LNCaP clone FGC (cell line): ENCODE measurements around the gene HARS2.
A peak's percentile ranks its signal among the peaks of the same experiment; 100 is the strongest.
"Not testable (repeated sequence)": the region's sequence is repeated elsewhere in the genome, so short reads cannot be mapped to it uniquely, and the experiment has no call there.

Experiments used
- DNase-seq: peaks from one replicate; pipeline ENCODE4 v3.0.0-alpha.2; 2011; ENCODE audit warnings: low read depth
- H3K4me3 ChIP-seq: 2 replicates; pipeline ENCODE4 v1.5.1; 2011; ENCODE audit warnings: mild to moderate bottlenecking, low read depth, low read length, control low read depth
- TF ChIP-seq, protein P1 (sequence below): IDR thresholded peaks from 2 replicates; pipeline ENCODE4 v1.5.1; 2012; ENCODE audit warnings: mild to moderate bottlenecking; ENCODE audit not compliant: control insufficient read depth, insufficient read depth; ENCODE audit errors: extremely low read depth

HARS2 gene

DNA sequence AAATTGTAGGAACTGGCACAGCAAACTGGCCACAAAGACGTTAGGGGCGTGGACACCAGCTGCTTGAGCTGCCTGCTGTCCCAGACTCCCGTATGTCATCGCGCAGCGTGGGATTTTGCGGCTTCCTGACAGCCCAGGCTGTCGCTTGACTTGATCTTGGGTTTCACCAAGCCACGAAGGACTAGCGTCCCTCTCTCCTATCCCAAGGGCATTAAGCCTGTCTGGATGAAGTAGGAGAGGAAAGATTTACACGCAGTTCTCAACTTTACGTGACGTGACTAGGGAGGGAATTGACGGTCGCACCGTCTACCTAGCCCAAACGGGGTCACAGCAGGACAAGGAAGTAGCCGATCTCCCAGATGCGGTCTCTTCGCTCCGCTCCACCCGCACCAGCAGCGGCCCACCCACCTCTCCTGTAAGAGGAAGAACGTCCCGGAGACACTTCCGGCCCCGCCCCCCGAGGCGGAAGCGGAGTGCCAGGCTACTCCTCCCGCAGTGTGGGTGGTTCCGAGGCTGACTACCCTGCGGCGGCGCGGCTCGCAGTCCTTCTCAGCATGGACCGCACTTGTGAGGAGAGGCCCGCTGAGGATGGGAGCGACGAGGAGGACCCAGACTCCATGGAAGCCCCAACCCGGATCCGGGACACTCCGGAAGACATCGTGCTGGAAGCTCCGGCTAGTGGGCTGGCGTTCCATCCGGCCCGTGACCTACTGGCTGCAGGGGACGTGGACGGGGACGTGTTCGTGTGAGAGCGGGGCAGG lies 26.7 kb upstream of the HARS2 start, which contains the start of gene WDR55:
WDR55 (plus strand) TSS at position 546 of the 761 bp plus-strand sequence; CDS start at position 555, 9 bp downstream.
- H3K4me3 ChIP-seq, result peak within 1 kb of the TSS; percentile 74
- peak; percentile 90 for DNase-seq
- TF ChIP-seq, protein P1, sequence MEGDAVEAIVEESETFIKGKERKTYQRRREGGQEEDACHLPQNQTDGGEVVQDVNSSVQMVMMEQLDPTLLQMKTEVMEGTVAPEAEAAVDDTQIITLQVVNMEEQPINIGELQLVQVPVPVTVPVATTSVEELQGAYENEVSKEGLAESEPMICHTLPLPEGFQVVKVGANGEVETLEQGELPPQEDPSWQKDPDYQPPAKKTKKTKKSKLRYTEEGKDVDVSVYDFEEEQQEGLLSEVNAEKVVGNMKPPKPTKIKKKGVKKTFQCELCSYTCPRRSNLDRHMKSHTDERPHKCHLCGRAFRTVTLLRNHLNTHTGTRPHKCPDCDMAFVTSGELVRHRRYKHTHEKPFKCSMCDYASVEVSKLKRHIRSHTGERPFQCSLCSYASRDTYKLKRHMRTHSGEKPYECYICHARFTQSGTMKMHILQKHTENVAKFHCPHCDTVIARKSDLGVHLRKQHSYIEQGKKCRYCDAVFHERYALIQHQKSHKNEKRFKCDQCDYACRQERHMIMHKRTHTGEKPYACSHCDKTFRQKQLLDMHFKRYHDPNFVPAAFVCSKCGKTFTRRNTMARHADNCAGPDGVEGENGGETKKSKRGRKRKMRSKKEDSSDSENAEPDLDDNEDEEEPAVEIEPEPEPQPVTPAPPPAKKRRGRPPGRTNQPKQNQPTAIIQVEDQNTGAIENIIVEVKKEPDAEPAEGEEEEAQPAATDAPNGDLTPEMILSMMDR, result no peak

DNA sequence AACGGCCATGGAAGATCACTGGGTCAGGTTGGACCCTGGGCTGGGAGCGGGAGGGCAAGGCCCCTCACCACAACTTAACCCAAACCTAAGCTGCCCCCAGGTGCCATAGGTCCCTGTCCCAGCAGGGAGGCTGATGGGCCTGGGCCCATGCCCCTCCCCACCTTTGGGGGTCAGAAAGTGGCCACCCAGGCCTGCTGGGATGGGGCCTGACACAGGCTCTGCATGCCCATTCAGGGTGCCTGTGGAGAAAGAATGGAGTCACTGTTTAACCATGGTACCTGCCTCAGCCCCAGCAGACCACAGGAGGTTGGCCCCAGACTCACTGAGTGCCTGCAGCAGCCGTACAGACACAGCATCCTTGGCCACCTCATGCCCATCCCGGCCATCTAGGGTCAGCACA lies 20.2 kb upstream of the HARS2 start:
- not testable (repeated sequence) for H3K4me3 ChIP-seq, DNase-seq

DNA sequence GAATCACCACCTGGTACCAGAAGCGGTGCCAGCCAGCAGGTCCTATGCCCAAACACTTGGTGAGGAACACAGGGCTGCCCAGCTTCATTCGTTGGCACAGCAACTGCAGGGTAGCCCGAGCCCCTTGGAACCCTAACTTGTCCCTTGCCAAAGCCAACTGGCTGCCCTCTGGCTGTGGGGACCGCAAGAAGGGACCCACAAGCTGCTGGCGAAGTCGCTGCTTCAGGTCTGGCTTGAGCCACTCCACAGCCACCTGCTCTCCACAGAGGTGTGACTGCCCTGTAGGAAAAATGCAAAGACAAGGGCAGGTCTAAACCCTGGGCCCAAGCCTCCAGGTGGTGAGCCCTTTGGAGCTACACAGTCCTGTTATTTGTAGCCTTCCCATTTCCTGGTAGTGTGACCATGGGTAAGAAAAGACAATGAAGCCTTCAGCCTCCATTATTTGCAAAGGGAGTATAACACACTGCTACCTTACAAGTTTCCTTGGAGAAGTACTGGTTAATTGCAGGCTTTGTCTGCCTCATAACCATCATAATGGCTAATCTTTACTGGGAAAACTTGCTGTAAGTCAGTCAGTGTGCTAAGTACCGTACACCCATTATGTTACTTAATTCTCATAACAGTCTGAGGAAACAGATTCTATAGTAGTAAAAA lies 19.7 kb upstream of the HARS2 start:
- TF ChIP-seq, protein P1, result no peak
- no peak for DNase-seq
- no peak overlapping the region for H3K4me3 ChIP-seq

DNA sequence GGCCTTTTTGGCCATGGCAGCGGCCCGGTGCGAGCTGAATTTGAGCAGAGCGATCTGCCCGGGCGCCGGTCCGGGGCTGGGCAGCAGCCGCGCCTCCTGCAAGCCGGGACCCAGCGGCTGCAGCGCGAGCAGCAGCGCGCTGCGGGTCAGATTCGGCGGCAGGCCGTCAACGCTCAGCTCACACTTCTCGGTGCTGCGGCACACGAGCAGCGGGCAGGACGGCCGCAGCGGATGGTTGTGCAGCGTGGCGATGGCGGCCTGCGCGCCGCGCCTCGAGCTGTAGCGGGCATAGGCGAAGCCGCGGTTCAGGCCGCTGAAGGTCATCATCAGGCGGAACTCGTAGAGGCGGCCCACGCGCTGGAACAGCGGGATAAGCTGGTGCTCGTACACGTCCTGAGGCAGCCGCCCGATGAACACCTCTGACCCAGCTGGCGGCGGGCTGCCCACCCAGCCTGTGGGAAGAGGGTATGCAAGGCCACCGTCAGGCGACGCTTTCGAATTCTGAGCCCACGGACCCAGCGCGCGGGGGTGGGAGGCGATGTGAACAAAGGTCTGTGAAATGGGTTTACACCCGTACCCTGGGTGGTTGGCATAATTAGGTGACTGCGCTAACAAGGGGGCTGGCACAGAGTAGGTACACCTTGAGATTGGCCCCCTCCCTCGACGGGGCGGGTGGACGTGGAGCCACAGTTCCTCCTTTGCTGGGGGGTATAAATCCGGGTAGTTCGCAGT lies 18.6 kb upstream of the HARS2 start:
- no peak for DNase-seq
- H3K4me3 ChIP-seq, result no peak overlapping the region
- TF ChIP-seq, protein P1, result no peak

DNA sequence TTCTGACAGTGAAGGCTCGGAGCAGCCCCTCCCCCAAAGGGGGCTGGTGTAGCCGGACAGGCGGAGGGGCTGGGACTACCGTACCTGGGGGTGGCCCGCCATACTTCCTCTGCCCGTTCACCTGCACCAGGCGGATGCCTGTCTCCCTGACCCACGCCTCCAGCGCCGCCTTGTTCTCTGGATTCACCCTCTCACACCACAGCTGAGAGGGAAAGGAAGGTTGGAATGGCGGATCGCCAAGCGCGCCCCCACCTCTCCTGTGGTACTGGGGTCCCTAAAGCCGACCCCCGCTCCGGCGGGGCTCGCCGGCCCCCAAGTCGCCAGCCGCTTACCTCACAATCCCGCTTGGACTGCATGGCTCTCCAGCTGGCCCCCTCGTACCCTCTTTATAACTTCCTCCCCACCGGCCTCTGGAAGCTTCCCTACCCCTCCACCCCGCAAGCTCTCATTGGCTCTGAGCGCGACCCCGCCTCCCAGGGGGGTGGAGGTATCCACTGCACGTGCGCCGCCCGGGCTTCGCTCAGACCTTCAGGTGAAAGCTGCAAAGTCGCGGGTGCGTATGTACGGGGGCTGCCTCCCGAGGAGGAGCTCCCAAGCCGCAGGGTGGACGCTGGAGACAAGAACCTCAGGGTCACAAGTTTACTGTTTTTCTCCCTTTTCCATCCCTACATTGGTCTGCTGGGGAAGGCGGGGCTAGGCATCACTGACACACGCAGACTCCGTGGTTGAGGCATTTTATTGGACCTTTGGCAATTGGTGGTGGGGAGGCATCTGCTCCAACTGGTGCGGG lies 17.9 kb upstream of the HARS2 start, which contains the start of gene DND1:
DND1 (minus strand) TSS at position 390 of the 790 bp plus-strand sequence; CDS start at position 356, 34 bp downstream.
- no peak within 1 kb of the TSS for H3K4me3 ChIP-seq
- TF ChIP-seq, protein P1, result no peak
- no peak for DNase-seq

DNA sequence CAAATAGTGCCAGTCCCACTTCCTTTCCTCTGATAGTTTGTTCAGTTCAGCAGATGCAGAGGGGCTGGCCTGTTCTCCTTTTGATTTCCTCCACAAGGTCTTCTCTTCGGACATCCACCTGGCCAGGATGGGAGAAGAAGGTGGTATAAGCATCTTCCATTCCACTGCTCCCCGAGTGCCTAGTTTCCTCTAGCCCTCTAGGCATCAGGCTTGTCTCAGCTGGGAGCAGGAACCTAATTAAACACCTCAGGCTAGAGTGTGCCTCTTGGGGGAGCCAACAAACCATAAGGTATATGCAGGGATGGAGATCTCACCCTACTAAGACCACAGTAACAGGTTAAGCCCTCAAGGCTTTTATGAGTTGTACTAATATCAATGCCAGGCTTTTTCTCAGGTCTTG lies 17.0 kb upstream of the HARS2 start:
- no peak for DNase-seq
- TF ChIP-seq, protein P1, result no peak
- H3K4me3 ChIP-seq, result no peak overlapping the region
